Measurements from ENCODE around the gene KCNJ6. TPM values are rescaled to one million over a fixed set of nuclear protein-coding genes. Genes with fewer than 3 reads are reported as not detected.

KCNJ6 gene
- total and polyA plus RNA-seq, 10 of the 15 experiments (the other 5 are each of a cell fraction or from before 2014, with no cell fraction given) = 0.03 to 0.07 (median 0.04) TPM; not detected in 7

DNA sequence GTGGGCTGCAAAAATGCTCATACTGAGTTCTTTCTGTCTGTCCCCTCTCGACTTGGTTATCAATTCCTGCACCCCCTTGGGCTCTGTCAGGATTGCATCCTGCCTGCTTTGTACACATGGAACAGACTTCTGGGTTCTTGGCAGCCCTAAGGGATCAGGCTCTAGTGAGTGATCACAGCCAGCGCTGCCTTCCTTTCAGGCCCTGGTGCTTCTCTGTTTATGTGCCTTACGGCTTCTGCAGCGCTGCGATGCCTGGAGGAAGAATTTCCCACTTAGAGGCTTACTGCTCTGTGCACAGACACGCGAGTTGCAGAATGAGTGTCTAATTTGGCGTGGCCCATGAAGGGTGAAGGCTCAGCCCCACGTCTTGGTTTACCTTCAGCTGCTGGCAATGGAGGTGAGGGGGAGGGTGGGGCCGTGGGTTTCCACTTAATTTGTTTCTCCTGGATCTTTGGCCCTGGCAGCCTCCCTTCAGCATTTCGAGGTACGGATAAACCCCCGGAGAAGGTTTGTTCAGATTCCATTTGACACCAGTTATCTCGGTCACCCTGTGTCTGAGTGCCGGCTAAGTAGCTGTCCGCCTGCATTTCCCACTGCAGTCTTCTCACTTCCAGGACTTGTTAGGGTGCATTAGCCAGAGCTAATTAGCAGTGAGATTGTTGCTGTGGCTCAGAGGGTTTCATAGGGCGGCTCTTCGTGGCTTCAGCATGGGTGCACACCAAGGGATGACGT, 322.4 kb downstream of the KCNJ6 start:
- no peak overlapping the region for H3K4me3 ChIP-seq
- H4K20me1 ChIP-seq (ENCODE audit: control insufficient read depth, insufficient read depth) = no peaks in the 10 kb centered on the region
- SMC1A ChIA-PET (ENCODE audit: uncharacterized antibody, unreplicated experiment) = no interaction called here
- in situ Hi-C loops (cut with MboI) = no loop called here
- TF ChIP-seq, protein P1, sequence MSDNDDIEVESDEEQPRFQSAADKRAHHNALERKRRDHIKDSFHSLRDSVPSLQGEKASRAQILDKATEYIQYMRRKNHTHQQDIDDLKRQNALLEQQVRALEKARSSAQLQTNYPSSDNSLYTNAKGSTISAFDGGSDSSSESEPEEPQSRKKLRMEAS (IDR thresholded peaks at IDR 0.05; ENCODE audit: low read depth, low read length) = no peak
- TF ChIP-seq, protein P2, sequence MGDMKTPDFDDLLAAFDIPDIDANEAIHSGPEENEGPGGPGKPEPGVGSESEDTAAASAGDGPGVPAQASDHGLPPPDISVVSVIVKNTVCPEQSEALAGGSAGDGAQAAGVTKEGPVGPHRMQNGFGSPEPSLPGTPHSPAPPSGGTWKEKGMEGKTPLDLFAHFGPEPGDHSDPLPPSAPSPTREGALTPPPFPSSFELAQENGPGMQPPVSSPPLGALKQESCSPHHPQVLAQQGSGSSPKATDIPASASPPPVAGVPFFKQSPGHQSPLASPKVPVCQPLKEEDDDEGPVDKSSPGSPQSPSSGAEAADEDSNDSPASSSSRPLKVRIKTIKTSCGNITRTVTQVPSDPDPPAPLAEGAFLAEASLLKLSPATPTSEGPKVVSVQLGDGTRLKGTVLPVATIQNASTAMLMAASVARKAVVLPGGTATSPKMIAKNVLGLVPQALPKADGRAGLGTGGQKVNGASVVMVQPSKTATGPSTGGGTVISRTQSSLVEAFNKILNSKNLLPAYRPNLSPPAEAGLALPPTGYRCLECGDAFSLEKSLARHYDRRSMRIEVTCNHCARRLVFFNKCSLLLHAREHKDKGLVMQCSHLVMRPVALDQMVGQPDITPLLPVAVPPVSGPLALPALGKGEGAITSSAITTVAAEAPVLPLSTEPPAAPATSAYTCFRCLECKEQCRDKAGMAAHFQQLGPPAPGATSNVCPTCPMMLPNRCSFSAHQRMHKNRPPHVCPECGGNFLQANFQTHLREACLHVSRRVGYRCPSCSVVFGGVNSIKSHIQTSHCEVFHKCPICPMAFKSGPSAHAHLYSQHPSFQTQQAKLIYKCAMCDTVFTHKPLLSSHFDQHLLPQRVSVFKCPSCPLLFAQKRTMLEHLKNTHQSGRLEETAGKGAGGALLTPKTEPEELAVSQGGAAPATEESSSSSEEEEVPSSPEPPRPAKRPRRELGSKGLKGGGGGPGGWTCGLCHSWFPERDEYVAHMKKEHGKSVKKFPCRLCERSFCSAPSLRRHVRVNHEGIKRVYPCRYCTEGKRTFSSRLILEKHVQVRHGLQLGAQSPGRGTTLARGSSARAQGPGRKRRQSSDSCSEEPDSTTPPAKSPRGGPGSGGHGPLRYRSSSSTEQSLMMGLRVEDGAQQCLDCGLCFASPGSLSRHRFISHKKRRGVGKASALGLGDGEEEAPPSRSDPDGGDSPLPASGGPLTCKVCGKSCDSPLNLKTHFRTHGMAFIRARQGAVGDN (IDR thresholded peaks at IDR 0.05) = no peak
- TF ChIP-seq NBN (IDR thresholded peaks at IDR 0.05) (no peak), BACH1 (IDR thresholded peaks at IDR 0.05; ENCODE audit: borderline replicate concordance) (no peak), NR2C2 (IDR thresholded peaks at IDR 0.05; ENCODE audit: borderline replicate concordance, control insufficient read depth, insufficient read length, low read depth) (no peak), IRF4 (IDR thresholded peaks at IDR 0.05; ENCODE audit: low read depth, low read length) (no peak), RUNX3 (IDR thresholded peaks at IDR 0.05; ENCODE audit: low read length) (no peak), TARDBP (IDR thresholded peaks at IDR 0.05; ENCODE audit: borderline replicate concordance) (no peak), NR2F1 (conservative IDR thresholded peaks at IDR 0.05) (no peak)
- TF ChIP-seq, protein P3, sequence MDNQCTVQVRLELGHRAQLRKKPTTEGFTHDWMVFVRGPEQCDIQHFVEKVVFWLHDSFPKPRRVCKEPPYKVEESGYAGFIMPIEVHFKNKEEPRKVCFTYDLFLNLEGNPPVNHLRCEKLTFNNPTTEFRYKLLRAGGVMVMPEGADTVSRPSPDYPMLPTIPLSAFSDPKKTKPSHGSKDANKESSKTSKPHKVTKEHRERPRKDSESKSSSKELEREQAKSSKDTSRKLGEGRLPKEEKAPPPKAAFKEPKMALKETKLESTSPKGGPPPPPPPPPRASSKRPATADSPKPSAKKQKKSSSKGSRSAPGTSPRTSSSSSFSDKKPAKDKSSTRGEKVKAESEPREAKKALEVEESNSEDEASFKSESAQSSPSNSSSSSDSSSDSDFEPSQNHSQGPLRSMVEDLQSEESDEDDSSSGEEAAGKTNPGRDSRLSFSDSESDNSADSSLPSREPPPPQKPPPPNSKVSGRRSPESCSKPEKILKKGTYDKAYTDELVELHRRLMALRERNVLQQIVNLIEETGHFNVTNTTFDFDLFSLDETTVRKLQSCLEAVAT (IDR thresholded peaks at IDR 0.05) = no peak
- TF ChIP-seq, protein P4, sequence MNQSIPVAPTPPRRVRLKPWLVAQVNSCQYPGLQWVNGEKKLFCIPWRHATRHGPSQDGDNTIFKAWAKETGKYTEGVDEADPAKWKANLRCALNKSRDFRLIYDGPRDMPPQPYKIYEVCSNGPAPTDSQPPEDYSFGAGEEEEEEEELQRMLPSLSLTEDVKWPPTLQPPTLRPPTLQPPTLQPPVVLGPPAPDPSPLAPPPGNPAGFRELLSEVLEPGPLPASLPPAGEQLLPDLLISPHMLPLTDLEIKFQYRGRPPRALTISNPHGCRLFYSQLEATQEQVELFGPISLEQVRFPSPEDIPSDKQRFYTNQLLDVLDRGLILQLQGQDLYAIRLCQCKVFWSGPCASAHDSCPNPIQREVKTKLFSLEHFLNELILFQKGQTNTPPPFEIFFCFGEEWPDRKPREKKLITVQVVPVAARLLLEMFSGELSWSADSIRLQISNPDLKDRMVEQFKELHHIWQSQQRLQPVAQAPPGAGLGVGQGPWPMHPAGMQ (IDR thresholded peaks at IDR 0.05; ENCODE audit: borderline replicate concordance) = no peak
- H3K79me2 ChIP-seq (ENCODE audit: control insufficient read depth, insufficient read depth, low read length) = no peaks in the 10 kb centered on the region
- no peaks in the 10 kb centered on the region; the same call in 2 of the 3 replicates for H3K9me3 ChIP-seq (replicated peaks; ENCODE audit: control insufficient read depth, insufficient read depth, low read length)
- no peaks in the 10 kb centered on the region for H3K27me3 ChIP-seq (replicated peaks in 1 of 2; ENCODE audit: control insufficient read depth in 2 of 2, insufficient read depth in 2 of 2, low read length in 1 of 2)
- DNase-seq (ENCODE audit: low read depth, low spot score) (no peak), FAIRE-seq (no peak), ATAC-seq (no peak)
- no peaks in the 10 kb centered on the region for H3K36me3 ChIP-seq (ENCODE audit: control insufficient read depth in 2 of 2, insufficient read depth in 2 of 2, low read length in 1 of 2)
- POLR2A ChIA-PET = no interaction called here
- H3K9ac ChIP-seq (ENCODE audit: control insufficient read depth, insufficient read depth, low read length) = no peak overlapping the region
- BruUV-seq (replicated peaks) = no TSS peak
- intact Hi-C loops (cut with micrococcal nuclease; ENCODE audit: unreplicated experiment) = no loop called here
- no peak overlapping the region for H3K27ac ChIP-seq (ENCODE audit: control insufficient read depth, insufficient read depth)
- 41% methylated on average over 19 of the region's 19 CpGs for WGBS (ENCODE audit: insufficient coverage, insufficient replicate concordance, low lambda C conversion rate, missing lambda C conversion rate)
- no peak overlapping the region for H3K4me2 ChIP-seq (ENCODE audit: control insufficient read depth, insufficient read depth)
- CTCF ChIA-PET = no interaction called here
- no peak overlapping the region for H2AFZ ChIP-seq (ENCODE audit: control insufficient read depth, low read depth, low read length)
- RAD21 ChIA-PET (ENCODE audit: unreplicated experiment) = no interaction called here
- H3K4me1 ChIP-seq (ENCODE audit: control insufficient read depth, insufficient read depth, low read length) = no peaks in the 10 kb centered on the region

Measured in GM12878 (cell line).